ENCODE results near the gene ABCA7.

The ABCA7 gene

GRCh38 chr19:1073956-1074517 lies 34.1 kb downstream of the ABCA7 start:
- no peak for DNase-seq

GRCh38 chr19:1074544-1075283 lies 34.8 kb downstream of the ABCA7 start:
- peak; percentile 100 for DNase-seq

GRCh38 chr19:1076046-1076386 lies 36.1 kb downstream of the ABCA7 start:
- DNase-seq, result no peak

- peak; percentile 96 for DNase-seq
These were observed 37.0 kb downstream of the ABCA7 start for GRCh38 chr19:1076951-1077350.

GRCh38 chr19:1079566-1080111 lies 39.7 kb downstream of the ABCA7 start:
- DNase-seq, result peak; percentile 83

- no peak for DNase-seq
These were observed 40.7 kb downstream of the ABCA7 start for GRCh38 chr19:1080360-1081161.

- no peak for DNase-seq
These were observed 41.6 kb downstream of the ABCA7 start for GRCh38 chr19:1081301-1082164.

GRCh38 chr19:1082165-1082927 lies 42.4 kb downstream of the ABCA7 start:
- DNase-seq, result peak; percentile 85

- DNase-seq, result no peak
These were observed 43.3 kb downstream of the ABCA7 start for GRCh38 chr19:1082928-1083816.

- no peak for DNase-seq
These were observed 44.3 kb downstream of the ABCA7 start for GRCh38 chr19:1084024-1084868.

GRCh38 chr19:1085053-1085658 lies 45.2 kb downstream of the ABCA7 start:
- no peak for DNase-seq

GRCh38 chr19:1085676-1086442 lies 46.0 kb downstream of the ABCA7 start:
- DNase-seq, result no peak

- peak; percentile 25 for DNase-seq
These were observed 46.7 kb downstream of the ABCA7 start for GRCh38 chr19:1086613-1087012.

- DNase-seq, result peak; percentile 67
These were observed 48.0 kb downstream of the ABCA7 start for GRCh38 chr19:1087813-1088415.

- peak; percentile 62 for DNase-seq
These were observed 48.6 kb downstream of the ABCA7 start for GRCh38 chr19:1088416-1089010.

GRCh38 chr19:1089126-1089771 lies 49.3 kb downstream of the ABCA7 start:
- no peak for DNase-seq

GRCh38 chr19:1089891-1090290 lies 50.0 kb downstream of the ABCA7 start:
- peak; percentile 47 for DNase-seq
